HG02970 (cell line): ENCODE data around the gene PPP1R3E.
"Not testable (repeated sequence)": the region's sequence is repeated elsewhere in the genome, so short reads cannot be mapped to it uniquely, and the experiment has no call there.

Experiments used
- ATAC-seq: cut with Tn5 transposase; IDR thresholded peaks from one replicate; pipeline ENCODE4 v1.9.1; 2021; ENCODE audit warnings: mild to moderate bottlenecking, moderate library complexity, moderate number of reproducible peaks; ENCODE audit not compliant: unreplicated experiment, low FRiP score

The PPP1R3E gene

GRCh38 chr14:23299211-23299957, 3.3 kb downstream of the PPP1R3E start:
- no peak for ATAC-seq

- ATAC-seq = no peak
Measured at GRCh38 chr14:23297611-23298277, 4.9 kb downstream of the PPP1R3E start.

GRCh38 chr14:23297096-23297495, 5.6 kb downstream of the PPP1R3E start:
- ATAC-seq = no peak

GRCh38 chr14:23296012-23296777, 6.5 kb downstream of the PPP1R3E start:
- no peak for ATAC-seq

- ATAC-seq = no peak
Measured at GRCh38 chr14:23294734-23295561, 7.7 kb downstream of the PPP1R3E start.

- ATAC-seq = no peak
Measured at GRCh38 chr14:23286902-23287479, 15.7 kb downstream of the PPP1R3E start.

- ATAC-seq = peak; percentile 97
Measured at GRCh38 chr14:23286020-23286901, 16.4 kb downstream of the PPP1R3E start, which contains the start of gene HOMEZ. TSS of gene HOMEZ (minus strand) at chr14:23286132. CDS start at chr14:23285952, 180 bp downstream.

GRCh38 chr14:23285530-23286019, 17.1 kb downstream of the PPP1R3E start:
- no peak for ATAC-seq

GRCh38 chr14:23284654-23285529, 17.8 kb downstream of the PPP1R3E start:
- ATAC-seq = no peak

- no peak for ATAC-seq
Measured at GRCh38 chr14:23281247-23281646, 21.4 kb downstream of the PPP1R3E start.

- ATAC-seq = not testable (repeated sequence)
Measured at GRCh38 chr14:23277928-23278327, 24.7 kb downstream of the PPP1R3E start.

- no peak for ATAC-seq
Measured at GRCh38 chr14:23277189-23277588, 25.5 kb downstream of the PPP1R3E start.

GRCh38 chr14:23275412-23275811, 27.2 kb downstream of the PPP1R3E start:
- no peak for ATAC-seq

GRCh38 chr14:23269193-23269592, 33.5 kb downstream of the PPP1R3E start:
- no peak for ATAC-seq

- ATAC-seq = not testable (repeated sequence)
Measured at GRCh38 chr14:23260849-23261248, 41.8 kb downstream of the PPP1R3E start.

- ATAC-seq = no peak
Measured at GRCh38 chr14:23259426-23259825, 43.2 kb downstream of the PPP1R3E start.

GRCh38 chr14:23258256-23258655, 44.4 kb downstream of the PPP1R3E start:
- no peak for ATAC-seq
